Kidney capillary endothelial cell (primary cell): Measurements from ENCODE around the gene GTF2H4.

Source experiments
- DNase-seq: peaks from one replicate; pipeline ENCODE4 v3.0.0-alpha.2; 2018; ENCODE audit warnings: low spot score

GTF2H4 gene

DNA sequence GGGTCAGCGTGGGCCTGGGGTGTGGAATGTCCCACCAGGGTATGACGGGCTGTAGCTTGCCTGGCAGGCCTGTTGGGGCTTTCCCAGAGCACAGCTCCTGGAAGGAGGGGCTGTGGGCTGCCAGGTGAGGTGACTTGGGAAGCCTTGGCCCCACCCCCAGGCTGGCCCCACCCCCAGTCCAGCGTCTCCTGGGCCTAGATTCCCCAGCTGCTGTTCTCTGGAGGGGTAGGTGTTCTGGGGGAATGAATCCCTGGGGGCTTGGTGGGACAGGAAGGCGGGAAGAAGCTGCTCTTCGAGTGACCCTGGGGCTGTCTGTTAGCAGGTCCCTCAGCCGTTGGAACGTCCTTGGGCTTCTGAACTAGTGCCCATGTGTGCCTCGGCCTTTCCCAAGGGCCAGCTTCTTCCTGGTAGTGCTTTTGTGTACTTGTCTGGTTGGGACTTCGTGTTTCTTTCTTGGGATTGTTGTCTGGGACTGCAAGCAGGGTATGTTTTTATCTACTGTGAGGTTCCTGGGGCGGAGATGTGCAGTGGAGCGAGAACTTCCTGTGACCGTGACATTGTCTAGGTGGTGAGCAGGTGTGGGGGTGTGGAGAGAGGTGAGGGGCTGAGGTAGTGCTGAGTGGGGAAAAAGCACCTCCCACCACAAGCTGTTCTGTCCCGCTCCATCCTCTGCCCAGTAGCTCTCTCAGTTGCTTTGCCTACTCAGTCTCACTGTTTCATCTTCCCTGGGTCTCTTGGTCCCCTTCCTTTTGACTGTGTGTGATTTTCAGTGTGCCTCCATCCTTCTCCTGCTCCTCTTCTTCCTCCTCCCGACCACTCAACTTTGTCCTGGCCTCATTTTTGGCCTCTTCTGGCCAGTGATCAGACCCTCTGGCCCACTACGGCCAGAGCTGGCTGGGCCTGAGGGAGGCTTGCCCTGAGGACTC, 25.0 kb upstream of the GTF2H4 start:
- no peak for DNase-seq

DNA sequence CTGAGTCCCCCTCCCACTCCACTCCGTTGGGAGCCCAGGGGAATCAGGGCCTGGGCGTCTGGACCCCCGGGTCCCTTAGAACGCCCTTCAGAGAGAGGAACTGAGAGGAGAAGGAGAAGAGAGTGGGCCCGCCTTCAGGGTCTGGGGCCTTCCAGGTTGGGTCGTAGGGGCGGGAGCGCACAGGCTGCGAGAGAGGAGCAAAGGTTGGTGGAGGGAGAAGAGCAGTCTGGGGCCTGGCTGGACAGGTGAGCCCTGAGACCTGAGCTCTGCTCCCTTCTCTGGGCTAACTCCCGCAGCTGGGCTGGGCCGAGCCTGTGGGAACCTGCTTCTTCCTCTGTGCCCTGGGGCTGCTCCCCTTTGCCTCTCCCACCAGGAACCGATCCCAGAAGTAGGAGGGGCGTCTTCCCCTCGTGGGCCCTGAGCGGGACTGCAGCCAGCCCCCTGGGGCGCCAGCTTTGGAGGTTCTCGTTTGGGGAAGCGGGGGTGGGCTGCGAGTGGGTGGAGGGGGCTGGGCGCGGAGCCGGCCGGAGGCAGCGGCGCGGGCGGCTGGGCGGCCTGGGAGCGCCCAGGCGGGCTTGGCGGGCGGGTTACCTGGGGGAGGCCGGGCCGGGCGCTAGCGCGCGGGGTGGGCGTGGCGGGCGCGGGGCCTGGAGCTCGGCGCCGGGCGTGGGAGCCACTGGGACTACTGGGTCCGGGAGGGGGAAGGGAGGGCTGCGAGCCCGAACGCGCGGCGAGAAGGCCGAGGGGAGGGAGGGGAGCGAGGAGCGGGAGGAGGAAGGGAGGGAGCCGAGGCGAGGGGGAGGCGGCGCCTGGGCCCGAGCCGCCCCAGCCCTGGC, 24.1 kb upstream of the GTF2H4 start, which contains the start of gene DDR1:
TSS of gene DDR1 (plus strand) at position 835 of the 836 bp plus-strand sequence. CDS start 4,211 bp downstream, outside the sequence.
- DNase-seq, result no peak

GRCh38 chr6:30884521-30885480, 23.2 kb upstream of the GTF2H4 start:
- no peak for DNase-seq

DNA sequence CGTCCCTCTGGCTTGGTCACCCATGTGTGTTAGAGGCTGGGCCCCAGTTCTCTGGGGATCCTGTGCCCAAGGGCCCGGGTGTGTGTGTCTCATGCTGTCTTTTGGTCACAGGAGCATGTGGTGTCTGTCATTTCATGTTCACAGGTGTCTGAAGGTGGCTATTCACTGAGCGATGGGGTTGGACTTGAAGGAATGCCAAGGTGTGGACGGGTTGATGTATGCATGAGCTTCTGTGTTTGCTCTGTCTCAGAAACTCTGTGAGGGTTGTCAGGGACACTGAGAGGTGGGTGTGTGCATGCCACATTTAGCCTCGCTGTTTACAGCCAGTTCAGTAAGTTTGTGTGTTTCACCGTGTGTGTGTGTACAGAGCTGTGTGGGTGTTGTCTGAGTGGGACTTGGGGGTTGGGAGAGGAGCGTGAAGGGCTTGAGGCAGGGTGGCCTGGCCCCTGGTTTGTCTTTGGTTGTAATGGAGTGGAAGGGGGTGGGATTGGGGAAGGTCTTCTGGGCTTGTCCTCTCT, 22.5 kb upstream of the GTF2H4 start:
- no peak for DNase-seq

DNA sequence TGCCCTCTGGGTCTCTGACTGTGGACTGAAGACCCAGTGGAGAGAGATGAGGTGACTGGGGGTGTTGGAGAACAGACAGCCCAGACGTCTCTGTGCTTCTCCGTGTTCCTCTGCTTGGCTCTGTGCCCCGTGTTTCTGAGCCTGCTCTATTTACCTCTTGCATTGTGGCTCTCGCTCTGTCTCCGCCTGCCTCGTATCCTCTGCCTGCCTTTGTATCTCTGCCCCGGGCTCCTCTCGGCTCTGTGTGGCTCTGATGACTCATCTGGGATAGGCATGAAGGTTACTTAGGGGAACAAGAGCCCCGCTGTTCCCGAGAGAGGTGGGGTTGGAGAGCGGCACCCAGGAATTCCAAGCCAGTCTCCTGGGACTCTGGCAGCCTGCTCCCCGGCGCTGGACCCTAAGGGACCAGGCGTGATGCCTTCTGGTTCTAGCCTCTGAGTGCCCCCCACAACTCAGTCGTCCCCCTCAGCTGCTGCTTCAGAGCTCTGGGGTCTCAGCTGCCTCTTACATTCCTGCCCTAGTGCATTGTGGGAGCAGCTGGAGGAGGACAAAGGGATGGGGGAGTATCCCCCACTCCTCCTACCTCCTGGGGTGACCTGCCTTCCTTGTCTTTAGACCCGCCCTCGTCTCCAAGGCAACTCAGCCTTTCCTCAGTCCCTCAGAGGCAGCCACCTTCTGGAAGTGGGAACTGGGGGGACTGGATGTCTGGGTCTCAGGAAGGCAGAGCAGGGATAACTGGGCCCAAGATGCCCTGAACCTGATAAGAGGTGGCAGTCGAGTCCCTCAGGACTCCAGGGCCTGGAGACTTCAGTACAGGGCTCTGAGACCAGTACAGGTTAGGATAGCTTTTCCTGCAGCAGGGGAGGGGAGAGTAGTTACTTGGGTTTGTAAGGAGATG, 21.8 kb upstream of the GTF2H4 start:
- DNase-seq, result no peak

DNA sequence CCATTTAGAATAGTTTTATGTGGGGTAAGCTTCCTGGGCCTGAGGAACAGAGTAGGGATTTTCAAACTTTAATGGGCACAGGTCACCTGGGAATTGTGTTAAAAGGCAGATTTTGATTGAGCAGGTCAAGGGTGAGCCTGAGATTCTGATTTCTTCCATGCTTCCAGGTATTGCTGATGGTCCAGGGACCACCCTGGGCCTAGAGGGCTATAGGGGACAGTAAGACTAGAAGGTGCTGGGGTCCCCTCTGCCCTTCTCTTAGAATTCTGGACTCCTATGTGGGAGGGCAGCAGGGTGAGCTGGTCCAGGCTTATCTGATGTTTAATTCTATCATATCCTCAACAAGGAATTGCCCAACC, 21.1 kb upstream of the GTF2H4 start:
- DNase-seq, result no peak

- peak; percentile 15 for DNase-seq
Measured at GRCh38 chr6:30887901-30888815, 19.8 kb upstream of the GTF2H4 start.

GRCh38 chr6:30888816-30889495, 19.1 kb upstream of the GTF2H4 start:
- no peak for DNase-seq

GRCh38 chr6:30889496-30889885, 18.5 kb upstream of the GTF2H4 start:
- no peak for DNase-seq

GRCh38 chr6:30889921-30890645, 17.9 kb upstream of the GTF2H4 start:
- DNase-seq, result no peak

DNA sequence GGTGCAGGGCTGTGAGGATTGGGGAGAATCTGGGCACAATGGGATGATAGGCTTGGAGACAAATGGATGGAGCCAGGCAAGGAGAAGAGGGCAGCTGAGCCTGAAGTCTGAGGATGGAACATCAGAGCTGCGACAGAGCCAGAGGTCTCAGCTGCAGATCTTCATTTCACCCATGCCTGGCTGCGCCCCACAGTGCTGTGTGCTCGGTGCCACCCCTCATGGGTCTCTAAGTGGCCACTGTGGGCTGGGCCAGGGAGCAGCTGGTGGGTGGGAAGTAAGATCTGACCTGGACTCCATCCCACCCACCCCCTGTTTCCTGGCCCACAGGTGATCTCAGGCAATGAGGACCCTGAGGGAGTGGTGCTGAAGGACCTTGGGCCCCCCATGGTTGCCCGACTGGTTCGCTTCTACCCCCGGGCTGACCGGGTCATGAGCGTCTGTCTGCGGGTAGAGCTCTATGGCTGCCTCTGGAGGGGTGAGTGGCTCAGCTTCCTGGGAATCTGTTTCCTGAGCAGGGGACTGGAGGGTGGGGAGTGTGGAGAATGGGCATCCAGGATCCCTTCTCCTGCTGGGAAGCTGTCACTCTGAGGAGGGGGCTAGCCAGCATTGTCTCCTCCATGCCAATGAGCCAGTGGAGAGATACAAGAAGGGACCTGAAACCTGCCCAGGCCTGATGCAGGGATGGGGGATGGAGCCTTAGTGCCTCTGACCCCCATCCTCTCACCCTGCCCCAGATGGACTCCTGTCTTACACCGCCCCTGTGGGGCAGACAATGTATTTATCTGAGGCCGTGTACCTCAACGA, 17.2 kb upstream of the GTF2H4 start:
- DNase-seq, result no peak

DNA sequence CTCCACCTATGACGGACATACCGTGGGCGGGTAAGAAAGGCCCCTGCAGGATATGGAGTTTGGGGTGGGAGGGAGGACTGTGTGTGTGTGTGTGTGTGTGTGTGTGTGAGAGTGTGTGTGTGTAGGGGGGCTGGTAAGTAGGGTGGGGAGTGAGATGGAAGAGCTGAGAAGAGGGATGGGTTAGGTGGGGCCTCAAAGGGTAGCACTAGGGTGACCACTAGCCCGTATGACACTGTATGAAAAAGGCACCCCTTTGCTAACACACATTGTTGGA, 16.6 kb upstream of the GTF2H4 start:
- no peak for DNase-seq

DNA sequence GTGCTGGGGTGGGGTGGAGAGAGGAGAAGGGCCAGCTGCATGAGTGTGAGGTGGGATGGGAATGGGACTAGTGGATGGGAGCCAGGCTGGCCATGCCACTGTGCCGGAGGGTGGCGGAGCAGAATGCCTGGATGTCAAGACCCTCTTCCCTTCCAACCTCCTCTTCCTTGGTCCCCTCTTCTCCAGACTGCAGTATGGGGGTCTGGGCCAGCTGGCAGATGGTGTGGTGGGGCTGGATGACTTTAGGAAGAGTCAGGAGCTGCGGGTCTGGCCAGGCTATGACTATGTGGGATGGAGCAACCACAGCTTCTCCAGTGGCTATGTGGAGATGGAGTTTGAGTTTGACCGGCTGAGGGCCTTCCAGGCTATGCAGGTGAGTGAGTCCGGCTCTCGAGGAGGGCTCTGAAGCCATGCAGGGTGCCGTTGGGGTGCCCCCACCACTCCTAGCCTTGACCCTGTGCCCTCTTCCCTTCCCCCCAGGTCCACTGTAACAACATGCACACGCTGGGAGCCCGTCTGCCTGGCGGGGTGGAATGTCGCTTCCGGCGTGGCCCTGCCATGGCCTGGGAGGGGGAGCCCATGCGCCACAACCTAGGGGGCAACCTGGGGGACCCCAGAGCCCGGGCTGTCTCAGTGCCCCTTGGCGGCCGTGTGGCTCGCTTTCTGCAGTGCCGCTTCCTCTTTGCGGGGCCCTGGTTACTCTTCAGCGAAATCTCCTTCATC, 16.0 kb upstream of the GTF2H4 start:
- no peak for DNase-seq

DNA sequence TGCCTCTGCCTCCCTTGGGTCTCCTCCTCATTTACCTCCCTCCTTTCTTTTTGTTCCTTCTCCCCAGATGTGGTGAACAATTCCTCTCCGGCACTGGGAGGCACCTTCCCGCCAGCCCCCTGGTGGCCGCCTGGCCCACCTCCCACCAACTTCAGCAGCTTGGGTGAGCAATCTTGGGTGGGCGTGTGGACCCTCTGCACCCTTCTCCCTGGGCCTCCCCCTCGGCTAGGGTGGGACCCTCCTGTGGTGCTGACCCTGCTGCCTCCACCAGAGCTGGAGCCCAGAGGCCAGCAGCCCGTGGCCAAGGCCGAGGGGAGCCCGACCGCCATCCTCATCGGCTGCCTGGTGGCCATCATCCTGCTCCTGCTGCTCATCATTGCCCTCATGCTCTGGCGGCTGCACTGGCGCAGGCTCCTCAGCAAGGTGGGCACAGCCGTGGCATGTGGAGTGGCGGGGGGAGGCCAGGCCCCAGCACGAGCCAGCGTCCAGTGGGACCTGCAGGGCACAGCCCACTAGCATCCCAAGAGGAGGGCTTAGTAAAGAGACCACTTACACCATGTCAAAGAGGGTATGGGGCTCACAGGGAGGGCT, 14.9 kb upstream of the GTF2H4 start:
- no peak for DNase-seq

GRCh38 chr6:30893666-30894065, 14.3 kb upstream of the GTF2H4 start:
- no peak for DNase-seq

DNA sequence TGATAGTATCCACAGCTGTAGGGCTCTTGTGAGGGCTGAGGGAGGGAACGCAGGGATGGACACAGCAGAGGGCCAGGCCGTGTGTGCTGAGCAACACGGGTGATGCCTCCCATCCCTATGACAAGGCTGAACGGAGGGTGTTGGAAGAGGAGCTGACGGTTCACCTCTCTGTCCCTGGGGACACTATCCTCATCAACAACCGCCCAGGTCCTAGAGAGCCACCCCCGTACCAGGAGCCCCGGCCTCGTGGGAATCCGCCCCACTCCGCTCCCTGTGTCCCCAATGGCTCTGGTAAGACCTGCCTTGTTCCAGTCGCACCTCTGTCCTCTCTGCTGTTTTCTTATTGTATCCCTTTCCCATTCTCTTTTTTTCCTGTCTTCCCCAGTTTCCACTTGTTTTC, 13.6 kb upstream of the GTF2H4 start:
- DNase-seq, result no peak

GRCh38 chr6:30894935-30895334, 13.1 kb upstream of the GTF2H4 start:
- DNase-seq, result no peak
